SK-N-SH treated with all-trans-retinoic acid at 6 μM for 48 hours (cell line): Measurements from ENCODE around the gene ARFRP1.

ENCODE experiments used
- ATAC-seq: fragments of 200-7000 bp; cut with Tn5 transposase; 3 replicates; pipeline ENCODE4 v1.9.1; 2020; ENCODE audit warnings: mild to moderate bottlenecking, moderate library complexity
- ARNTL ChIP-seq: fragments of 450-650 bp; formaldehyde crosslinking; IDR thresholded peaks from 2 replicates; pipeline ENCODE4 v1.5.0; 2020; ENCODE audit warnings: low read depth, mild to moderate bottlenecking, moderate library complexity, borderline replicate concordance
- BACH2 ChIP-seq: fragments of 250-450 bp; sonication (Bioruptor Pico); IDR thresholded peaks from 2 replicates; pipeline ENCODE4 v1.9.0; 2021; ENCODE audit warnings: mild to moderate bottlenecking, borderline replicate concordance
- CREB5 ChIP-seq: fragments of 250-450 bp; sonication (Bioruptor Pico); IDR thresholded peaks from 2 replicates; pipeline ENCODE4 v1.5.1; 2020; ENCODE audit warnings: low read depth, mild to moderate bottlenecking, moderate library complexity
- CSDC2 ChIP-seq: fragments of 250-450 bp; sonication (Bioruptor Pico); IDR thresholded peaks from 2 replicates; pipeline ENCODE4 v1.5.0; 2020; ENCODE audit warnings: mild to moderate bottlenecking, moderate library complexity
- ESRRG ChIP-seq: fragments of 250-450 bp; sonication (Bioruptor Pico); IDR thresholded peaks from 2 replicates; pipeline ENCODE4 v1.6.1; 2021; ENCODE audit warnings: mild to moderate bottlenecking
- GLIS3 ChIP-seq: fragments of 250-450 bp; sonication (Bioruptor Pico); IDR thresholded peaks from 2 replicates; pipeline ENCODE4 v1.5.0; 2020; ENCODE audit warnings: mild to moderate bottlenecking, moderate library complexity
- OSR1 ChIP-seq: fragments of 250-450 bp; sonication (Bioruptor Pico); IDR thresholded peaks from 2 replicates; pipeline ENCODE4 v1.8.0; 2022; ENCODE audit warnings: moderate library complexity, mild to moderate bottlenecking, inconsistent platforms
- PATZ1 ChIP-seq: fragments of 250-450 bp; sonication (Bioruptor Pico); IDR thresholded peaks from 2 replicates; pipeline ENCODE4 v1.8.0; 2020; ENCODE audit warnings: mild to moderate bottlenecking, moderate library complexity, borderline replicate concordance
- POU6F1 ChIP-seq: fragments of 250-450 bp; sonication (Bioruptor Pico); IDR thresholded peaks from 2 replicates; pipeline ENCODE4 v1.8.0; 2021; ENCODE audit warnings: low read depth, mild to moderate bottlenecking, moderate library complexity, borderline replicate concordance
- PPARA ChIP-seq: fragments of 250-450 bp; sonication (Bioruptor Pico); IDR thresholded peaks from 2 replicates; pipeline ENCODE4 v1.5.0; 2020; ENCODE audit warnings: mild to moderate bottlenecking, borderline replicate concordance
- RARB ChIP-seq: fragments of 250-450 bp; sonication (Bioruptor Pico); IDR thresholded peaks from 2 replicates; pipeline ENCODE4 v1.8.0; 2021; ENCODE audit warnings: mild to moderate bottlenecking, moderate library complexity
- TOX ChIP-seq: fragments of 250-450 bp; sonication (Bioruptor Pico); IDR thresholded peaks from 2 replicates; pipeline ENCODE4 v1.8.0; 2021; ENCODE audit warnings: mild to moderate bottlenecking, moderate library complexity, borderline replicate concordance
- TSHZ2 ChIP-seq: fragments of 250-450 bp; sonication (Bioruptor Pico); IDR thresholded peaks from 2 replicates; pipeline ENCODE4 v1.5.0; 2020; ENCODE audit warnings: mild to moderate bottlenecking, moderate library complexity
- ZC3H10 ChIP-seq: fragments of 250-450 bp; sonication (Bioruptor Pico); IDR thresholded peaks from 2 replicates; pipeline ENCODE4 v1.5.1; 2021; ENCODE audit warnings: mild to moderate bottlenecking, moderate library complexity
- ZFP3 ChIP-seq: fragments of 250-450 bp; sonication (Bioruptor Pico); IDR thresholded peaks from 2 replicates; pipeline ENCODE4 v1.5.0; 2020; ENCODE audit warnings: mild to moderate bottlenecking, moderate library complexity
- TF ChIP-seq, protein P1 (sequence below): fragments of 250-450 bp; sonication (Bioruptor Pico); IDR thresholded peaks from 2 replicates; pipeline ENCODE4 v1.5.1; 2021; ENCODE audit warnings: mild to moderate bottlenecking, moderate library complexity

The ARFRP1 gene

DNA sequence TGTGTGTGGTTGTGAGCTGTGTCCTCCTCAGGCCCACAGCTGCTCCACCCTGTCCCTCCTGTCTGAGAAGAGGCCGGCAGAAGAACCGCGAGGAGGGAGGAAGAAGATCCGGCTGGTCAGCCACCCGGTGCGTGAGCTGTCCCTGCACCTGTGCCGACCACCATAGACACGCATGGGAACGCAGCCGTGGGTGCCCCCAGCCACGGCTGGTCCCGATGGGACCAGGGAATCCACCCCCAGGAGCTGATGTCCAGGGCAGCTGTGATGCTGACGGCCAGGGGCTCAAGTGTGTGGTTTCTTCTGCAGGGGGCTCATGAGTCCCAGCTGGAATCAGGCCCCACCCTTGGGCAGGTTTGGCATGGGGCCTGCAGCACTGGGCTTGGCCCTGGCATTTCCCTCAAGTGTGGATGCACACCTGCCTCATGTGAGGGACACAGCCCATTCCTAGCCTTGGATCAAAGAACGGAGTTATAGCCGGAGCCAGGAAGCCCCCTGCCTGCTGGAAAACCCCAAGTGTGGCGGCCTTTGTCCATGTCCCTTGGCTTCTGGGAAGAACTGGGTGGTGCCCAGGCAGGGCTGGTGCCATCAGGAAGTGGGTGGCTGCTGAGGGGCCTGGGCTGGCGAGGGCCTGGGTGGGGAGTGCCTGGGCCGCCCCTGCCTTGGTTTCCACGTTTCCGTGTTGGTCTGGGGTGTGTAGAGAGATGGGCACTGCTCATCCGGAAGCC, 15.9 kb downstream of the ARFRP1 start:
- TF ChIP-seq CREB5 (CRISPR knock-in tag) (no peak), ZFP3 (no peak), TSHZ2 (CRISPR knock-in tag) (no peak)
- TF ChIP-seq, protein P1, sequence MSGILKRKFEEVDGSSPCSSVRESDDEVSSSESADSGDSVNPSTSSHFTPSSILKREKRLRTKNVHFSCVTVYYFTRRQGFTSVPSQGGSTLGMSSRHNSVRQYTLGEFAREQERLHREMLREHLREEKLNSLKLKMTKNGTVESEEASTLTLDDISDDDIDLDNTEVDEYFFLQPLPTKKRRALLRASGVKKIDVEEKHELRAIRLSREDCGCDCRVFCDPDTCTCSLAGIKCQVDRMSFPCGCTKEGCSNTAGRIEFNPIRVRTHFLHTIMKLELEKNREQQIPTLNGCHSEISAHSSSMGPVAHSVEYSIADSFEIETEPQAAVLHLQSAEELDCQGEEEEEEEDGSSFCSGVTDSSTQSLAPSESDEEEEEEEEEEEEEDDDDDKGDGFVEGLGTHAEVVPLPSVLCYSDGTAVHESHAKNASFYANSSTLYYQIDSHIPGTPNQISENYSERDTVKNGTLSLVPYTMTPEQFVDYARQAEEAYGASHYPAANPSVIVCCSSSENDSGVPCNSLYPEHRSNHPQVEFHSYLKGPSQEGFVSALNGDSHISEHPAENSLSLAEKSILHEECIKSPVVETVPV (CRISPR knock-in tag), result no peak
- no peak for ATAC-seq

GRCh38 chr20:63690898-63691710, 16.7 kb downstream of the ARFRP1 start:
- ATAC-seq, result no peak
- no peak for TF ChIP-seq ZFP3
- TF ChIP-seq ESRRG (CRISPR knock-in tag), result no peak
- TF ChIP-seq PATZ1, result no peak
- no peak for TF ChIP-seq PPARA
- no peak for TF ChIP-seq TOX (CRISPR knock-in tag)
- no peak for TF ChIP-seq OSR1 (CRISPR knock-in tag)
- TF ChIP-seq TSHZ2 (CRISPR knock-in tag), result no peak
- TF ChIP-seq BACH2 (CRISPR knock-in tag), result no peak
- TF ChIP-seq ARNTL (CRISPR knock-in tag), result no peak

DNA sequence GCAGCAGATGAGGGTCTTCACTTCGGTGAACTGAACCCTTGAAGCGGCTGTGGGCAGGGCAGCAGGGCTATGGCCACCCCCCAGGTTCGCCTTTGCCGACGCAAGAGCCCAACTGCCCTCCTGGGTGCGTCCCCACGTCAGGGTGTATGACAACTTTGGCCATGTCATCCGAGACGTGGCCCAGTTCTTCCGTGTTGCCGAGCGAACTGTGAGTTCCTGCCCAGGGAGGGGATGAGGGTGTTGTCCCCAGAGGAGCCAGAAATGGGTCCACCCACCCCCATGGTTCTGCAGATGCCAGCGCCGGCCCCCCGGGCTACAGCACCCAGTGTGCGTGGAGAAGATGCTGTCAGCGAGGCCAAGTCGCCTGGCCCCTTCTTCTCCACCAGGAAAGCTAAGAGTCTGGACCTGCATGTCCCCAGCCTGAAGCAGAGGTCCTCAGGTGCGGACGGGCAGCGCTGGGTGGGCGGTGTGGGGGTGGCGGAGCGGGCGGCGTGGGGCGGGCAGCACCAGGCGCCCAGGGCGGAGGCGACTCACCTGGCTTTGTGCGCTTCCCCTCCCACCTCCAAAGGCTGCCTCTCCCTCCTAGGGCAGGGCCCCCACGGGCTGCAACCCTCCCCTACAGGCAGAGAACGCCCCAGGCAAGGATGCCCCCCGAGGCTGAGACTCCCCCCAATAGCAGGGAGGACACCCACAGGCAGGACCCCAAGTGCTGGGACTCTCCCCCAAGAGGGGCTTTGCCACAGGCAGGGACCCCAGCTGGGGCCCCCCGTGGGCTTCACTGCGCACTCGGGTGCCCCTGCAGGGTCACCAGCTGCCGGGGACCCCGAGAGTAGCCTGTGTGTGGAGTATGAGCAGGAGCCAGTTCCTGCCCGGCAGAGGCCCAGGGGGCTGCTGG, 17.5 kb downstream of the ARFRP1 start:
- TF ChIP-seq RARB (CRISPR knock-in tag) (no peak), OSR1 (CRISPR knock-in tag) (no peak), CREB5 (CRISPR knock-in tag) (no peak), CSDC2 (CRISPR knock-in tag) (no peak), ZC3H10 (no peak), POU6F1 (CRISPR knock-in tag) (no peak), GLIS3 (no peak), ARNTL (CRISPR knock-in tag) (no peak), PATZ1 (no peak)
- no peak for ATAC-seq
